ENCODE measurements around the gene TMEM132E.

DNA sequence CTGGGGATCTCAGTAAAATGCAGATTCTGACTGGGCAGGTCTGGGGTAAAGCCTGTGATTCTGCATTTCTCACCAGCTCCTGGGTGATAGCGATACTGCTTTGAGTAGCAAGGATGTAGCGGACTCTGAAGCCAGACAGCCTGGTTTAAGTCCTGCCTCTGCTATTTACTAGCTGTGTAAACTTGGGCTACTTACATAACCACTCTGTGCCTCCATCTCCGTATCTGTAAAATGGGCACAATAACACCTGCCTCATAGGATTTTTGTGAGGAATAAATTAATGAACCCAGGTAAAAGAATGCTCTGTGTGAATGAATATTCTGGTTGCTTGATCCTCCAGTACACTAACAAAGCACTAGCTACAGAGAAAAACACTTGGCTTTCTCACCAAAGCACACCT lies 54.4 kb downstream of the TMEM132E start:
- TF ChIP-seq, protein P1, sequence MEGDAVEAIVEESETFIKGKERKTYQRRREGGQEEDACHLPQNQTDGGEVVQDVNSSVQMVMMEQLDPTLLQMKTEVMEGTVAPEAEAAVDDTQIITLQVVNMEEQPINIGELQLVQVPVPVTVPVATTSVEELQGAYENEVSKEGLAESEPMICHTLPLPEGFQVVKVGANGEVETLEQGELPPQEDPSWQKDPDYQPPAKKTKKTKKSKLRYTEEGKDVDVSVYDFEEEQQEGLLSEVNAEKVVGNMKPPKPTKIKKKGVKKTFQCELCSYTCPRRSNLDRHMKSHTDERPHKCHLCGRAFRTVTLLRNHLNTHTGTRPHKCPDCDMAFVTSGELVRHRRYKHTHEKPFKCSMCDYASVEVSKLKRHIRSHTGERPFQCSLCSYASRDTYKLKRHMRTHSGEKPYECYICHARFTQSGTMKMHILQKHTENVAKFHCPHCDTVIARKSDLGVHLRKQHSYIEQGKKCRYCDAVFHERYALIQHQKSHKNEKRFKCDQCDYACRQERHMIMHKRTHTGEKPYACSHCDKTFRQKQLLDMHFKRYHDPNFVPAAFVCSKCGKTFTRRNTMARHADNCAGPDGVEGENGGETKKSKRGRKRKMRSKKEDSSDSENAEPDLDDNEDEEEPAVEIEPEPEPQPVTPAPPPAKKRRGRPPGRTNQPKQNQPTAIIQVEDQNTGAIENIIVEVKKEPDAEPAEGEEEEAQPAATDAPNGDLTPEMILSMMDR (IDR thresholded peaks at IDR 0.05) = no peak
- no peak for TF ChIP-seq POLR2A (IDR thresholded peaks at IDR 0.05)
